GOT3 (cell line): ENCODE results near the gene R3HDM2.
"Not testable (repeated sequence)": the region's sequence is repeated elsewhere in the genome, so short reads cannot be mapped to it uniquely, and the experiment has no call there.

ENCODE experiments used
- DNase-seq: peaks from one replicate; lab custom pipeline; 2025; ENCODE audit warnings: mixed read lengths; lab: John Stamatoyannopoulos, UW

R3HDM2 gene

DNA sequence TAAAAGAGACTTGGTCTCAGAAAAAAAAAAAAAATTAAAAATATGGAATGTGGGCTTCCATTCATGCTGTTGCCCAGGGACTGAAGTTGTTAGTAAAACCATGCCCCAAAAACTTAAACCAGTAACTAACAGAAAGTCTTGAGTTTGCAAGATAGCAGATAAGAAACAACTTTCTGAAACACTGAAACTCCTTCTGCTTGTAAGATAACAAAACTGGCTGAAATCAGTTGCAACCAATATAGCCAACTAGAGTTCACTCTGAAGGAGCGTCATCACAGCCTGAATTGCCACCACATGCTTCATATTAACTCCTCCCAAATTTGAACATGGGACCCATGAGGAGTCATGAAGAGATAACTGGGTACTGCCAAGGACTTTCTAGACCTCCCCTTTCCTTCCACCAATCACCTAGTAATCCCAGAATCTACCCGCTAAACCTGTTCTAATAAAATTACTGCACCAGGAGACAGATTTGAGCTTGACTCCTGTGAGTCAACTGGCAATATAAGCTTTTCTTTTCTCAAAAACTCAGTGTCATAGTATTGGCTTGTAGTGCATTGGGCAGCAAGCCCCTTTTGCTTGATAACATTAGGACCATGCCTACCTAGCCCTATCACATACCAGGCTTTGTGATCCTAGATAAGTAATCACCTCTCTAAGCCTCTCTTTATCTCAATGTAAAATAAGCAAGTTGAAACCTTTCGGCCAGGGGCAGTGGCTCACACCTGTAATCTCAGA lies 53.6 kb downstream of the R3HDM2 start:
- DNase-seq: no peak

- DNase-seq: no peak
Observed at GRCh38 chr12:57372233-57372632, 58.6 kb downstream of the R3HDM2 start.

DNA sequence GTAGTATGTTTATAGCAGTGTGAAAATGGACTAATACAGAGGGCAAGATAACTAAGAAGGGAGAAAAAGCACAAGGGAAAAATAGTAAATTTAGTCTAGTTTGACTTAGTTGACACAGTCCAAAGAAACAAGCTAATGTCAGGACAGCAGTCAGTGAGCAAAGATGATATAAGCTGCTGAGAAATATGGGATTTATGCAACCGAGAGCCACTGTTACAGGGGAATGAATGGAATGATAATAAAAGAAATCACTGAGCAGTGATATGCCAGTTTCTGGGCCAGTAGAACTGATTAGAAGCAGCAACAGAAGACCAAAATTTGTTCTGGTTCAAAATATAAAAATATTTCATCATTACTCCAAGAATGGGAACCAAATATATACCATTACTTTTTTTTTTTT lies 60.1 kb downstream of the R3HDM2 start:
- DNase-seq: no peak

GRCh38 chr12:57370072-57370471 lies 60.8 kb downstream of the R3HDM2 start:
- DNase-seq: no peak

DNA sequence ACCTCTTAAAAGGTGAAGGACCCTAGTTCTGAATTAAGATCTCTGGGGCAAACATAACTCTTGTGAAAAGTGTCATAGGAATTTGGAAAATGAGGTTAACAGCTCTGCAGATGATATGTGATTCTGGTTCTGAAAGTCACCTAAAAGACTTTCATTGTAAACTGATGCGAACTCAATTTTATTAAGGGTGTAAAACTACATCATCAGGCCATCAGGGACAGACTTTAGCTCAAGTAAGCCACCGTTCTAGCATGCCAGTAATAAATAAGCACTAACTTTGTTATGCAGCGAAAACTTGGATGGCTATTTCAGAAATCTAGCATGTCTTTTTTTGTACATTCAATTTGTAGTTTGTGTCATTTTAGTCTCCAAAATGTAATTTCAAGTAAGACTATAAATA lies 61.6 kb downstream of the R3HDM2 start:
- DNase-seq: no peak

GRCh38 chr12:57368349-57369095 lies 62.3 kb downstream of the R3HDM2 start:
- DNase-seq: no peak

DNA sequence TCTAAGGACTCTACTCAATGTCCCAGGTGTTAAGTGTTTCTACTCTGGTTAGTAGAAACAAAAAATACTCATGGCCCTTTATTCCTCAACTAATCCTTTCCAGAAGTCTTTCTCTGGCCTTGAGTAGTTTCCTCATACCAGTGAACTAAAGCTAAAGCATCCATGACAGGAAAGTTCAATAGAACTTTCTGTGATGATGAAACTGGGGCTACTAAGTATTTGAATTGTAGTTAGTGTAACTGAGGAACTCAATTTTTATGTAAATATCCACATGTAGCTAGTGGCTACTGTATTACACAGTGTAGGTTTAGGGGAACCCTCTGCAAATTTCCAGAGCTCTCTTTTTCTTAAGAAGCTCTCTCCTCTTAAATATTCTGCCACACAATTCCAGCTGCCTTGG lies 63.7 kb downstream of the R3HDM2 start:
- no peak for DNase-seq

- DNase-seq: no peak
Observed at GRCh38 chr12:57366315-57366714, 64.5 kb downstream of the R3HDM2 start.

DNA sequence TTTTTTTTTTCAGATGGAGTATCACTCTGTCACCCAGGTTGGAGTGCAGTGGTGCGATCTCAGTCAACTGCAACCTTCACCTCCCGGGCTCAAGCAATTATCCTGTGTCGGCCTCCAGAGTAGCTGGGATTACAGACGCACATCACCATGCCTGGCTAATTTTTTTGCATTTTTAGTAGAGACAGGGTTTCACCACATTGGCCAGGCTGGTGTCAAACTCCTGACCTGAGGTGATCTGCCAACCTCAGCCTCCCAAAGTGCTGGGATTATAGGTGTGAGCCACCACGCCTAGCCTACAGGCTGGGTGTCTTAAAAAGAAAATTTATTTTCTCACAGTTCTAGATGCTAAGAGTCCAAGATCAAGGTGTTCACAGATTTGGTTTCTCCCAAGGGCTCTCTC lies 66.7 kb downstream of the R3HDM2 start:
- not testable (repeated sequence) for DNase-seq

- no peak for DNase-seq
Observed at GRCh38 chr12:57360468-57360867, 70.4 kb downstream of the R3HDM2 start.

- DNase-seq: no peak
Observed at GRCh38 chr12:57358646-57359045, 72.2 kb downstream of the R3HDM2 start.

DNA sequence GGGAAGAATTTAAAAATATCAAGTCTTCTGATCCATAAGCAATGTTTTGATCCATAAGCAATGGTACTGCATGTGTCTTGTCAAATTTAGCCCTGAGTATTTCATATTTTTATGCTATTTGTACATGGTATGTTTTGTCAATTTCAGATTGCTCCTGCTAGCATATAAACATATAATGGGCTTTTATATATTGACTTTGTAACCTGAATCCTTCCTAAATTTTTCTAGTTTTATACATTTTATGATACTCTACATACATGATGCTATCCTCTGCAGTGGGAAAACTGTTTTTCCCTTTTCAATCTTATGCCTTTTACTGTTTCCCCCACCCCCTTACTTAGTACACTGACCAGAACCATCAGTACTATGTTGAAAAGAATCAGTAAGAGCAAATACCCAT lies 75.1 kb downstream of the R3HDM2 start:
- no peak for DNase-seq

DNA sequence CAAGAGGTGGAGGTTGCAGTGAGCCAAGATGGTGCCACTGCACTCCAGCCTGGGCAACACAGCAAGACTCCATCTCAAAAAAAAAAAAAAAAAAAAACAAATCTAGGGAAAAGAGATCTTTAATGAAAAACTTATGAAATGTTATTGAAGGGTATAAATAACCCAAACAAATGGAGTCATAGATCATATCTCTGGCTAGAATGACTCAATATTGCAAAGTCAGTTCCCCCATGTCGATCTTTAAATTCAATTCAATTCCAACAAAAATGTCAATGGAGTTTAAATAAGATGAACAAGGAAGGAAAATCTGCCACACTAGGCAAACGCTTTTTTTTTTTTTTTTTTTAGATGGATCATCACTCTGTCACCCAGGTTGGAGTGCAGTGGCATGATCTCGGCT lies 78.7 kb downstream of the R3HDM2 start:
- DNase-seq: no peak

GRCh38 chr12:57347284-57347683 lies 83.6 kb downstream of the R3HDM2 start:
- no peak for DNase-seq

DNA sequence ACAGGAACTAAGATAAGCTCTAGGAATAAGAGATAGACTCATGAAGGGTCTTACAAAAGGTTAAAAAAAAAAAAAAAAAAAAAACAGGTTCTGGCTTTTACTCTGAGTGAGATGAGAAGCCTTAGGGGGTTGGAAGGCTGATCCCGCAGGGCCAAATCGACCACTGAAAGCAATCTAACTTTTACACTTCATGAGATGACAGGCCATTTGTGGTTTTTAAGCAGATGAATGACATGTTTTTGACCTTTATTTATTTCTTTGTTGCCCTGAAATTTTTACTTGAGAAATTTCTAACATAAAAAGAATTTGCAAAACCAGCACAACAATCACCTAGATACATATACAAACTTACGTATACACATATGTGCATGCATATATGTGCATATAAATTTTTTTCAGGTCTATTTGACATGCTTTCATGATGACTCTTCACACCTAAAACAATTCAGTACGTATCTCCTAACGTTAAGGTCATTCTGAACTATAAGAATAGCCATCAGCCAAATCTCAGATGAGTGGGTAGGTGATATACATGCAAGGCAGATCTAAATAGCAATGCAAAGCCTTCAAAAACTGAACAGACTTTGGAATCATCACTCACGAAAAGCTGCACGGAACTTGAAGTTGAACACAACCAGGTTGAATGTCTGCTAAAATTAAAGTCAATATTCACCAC lies 87.0 kb downstream of the R3HDM2 start:
- no peak for DNase-seq

DNA sequence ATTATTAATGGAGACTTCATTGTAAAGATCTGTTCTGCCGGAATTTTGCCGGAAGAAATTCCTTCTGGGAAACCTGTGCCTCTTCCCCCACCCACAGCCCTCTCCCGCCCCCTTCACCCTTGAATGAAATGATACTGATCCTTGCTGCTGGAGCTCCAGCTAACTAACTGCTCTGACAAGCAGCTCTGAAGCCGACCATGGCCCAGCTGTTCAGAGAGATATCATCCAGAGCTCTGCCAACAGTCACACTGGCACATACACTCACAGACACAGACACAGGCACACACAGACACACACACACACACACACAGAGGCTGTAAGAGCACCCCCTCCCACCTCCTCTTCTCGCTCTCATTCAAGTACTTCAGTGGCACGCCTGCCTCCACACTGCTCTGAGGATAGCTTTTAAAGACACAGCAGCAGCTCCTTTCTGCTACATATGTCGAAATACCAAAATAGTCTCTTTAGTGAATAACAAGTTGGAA lies 88.6 kb downstream of the R3HDM2 start:
- DNase-seq: no peak

DNA sequence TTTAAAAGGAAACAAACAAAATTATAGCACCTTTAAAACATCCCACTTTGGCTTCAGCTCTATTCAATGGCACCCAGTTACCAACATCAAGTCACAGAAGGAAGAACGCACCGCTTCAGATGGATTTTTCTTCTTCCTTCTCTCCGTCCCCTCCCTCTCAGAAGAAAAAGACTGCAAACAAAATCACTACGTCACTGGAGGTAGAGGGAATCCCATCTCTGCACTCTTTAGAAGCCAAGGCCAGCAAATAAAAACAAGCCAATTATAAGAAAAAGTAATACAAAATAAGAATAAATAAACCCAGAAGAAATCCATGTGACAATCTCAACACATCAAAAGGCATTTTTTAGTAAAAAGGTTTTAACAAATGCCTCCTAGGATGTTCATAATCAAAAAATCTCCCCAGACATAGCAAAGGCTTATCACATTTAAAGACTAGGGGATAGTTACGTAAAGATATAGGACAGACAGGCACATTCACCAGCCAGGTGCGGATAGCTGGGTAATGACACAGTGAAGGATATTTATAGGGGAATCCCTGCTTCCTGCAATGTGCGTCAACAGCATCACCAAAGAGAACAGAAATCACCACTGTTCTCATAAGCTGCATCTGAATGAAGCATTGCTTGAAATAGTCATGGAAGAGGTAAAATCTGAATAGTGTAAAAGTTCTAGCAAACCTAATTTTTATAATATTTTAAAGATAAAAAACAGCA lies 89.4 kb downstream of the R3HDM2 start:
- DNase-seq: no peak

- DNase-seq: no peak
Observed at GRCh38 chr12:57340104-57340503, 90.7 kb downstream of the R3HDM2 start.

- not testable (repeated sequence) for DNase-seq
Observed at GRCh38 chr12:57336299-57336698, 94.5 kb downstream of the R3HDM2 start.

GRCh38 chr12:57334219-57334618 lies 96.6 kb downstream of the R3HDM2 start:
- no peak for DNase-seq

GRCh38 chr12:57332646-57333312 lies 98.1 kb downstream of the R3HDM2 start:
- DNase-seq: no peak

- no peak for DNase-seq
Observed at GRCh38 chr12:57330992-57331391, 99.9 kb downstream of the R3HDM2 start.
